GM12865 (cell line): Measurements from ENCODE around the gene KRTAP10-8.
"Not testable (repeated sequence)": the region's sequence is repeated elsewhere in the genome, so short reads cannot be mapped to it uniquely, and the experiment has no call there.

Source experiments
- DNase-seq: peaks from one replicate; pipeline ENCODE4 v3.0.0; 2010; ENCODE audit warnings: low read depth
- H3K4me3 ChIP-seq: 2 replicates; pipeline ENCODE4 v1.5.1; 2011; ENCODE audit warnings: mild to moderate bottlenecking, low read depth, low read length, control low read depth
- TF ChIP-seq, protein P1 (sequence below): IDR thresholded peaks from 2 replicates; pipeline ENCODE4 v1.5.1; 2011; ENCODE audit warnings: low read length, control low read depth, low read depth, inconsistent platforms; ENCODE audit not compliant: insufficient read depth; ENCODE audit errors: missing control alignments

KRTAP10-8 gene

DNA sequence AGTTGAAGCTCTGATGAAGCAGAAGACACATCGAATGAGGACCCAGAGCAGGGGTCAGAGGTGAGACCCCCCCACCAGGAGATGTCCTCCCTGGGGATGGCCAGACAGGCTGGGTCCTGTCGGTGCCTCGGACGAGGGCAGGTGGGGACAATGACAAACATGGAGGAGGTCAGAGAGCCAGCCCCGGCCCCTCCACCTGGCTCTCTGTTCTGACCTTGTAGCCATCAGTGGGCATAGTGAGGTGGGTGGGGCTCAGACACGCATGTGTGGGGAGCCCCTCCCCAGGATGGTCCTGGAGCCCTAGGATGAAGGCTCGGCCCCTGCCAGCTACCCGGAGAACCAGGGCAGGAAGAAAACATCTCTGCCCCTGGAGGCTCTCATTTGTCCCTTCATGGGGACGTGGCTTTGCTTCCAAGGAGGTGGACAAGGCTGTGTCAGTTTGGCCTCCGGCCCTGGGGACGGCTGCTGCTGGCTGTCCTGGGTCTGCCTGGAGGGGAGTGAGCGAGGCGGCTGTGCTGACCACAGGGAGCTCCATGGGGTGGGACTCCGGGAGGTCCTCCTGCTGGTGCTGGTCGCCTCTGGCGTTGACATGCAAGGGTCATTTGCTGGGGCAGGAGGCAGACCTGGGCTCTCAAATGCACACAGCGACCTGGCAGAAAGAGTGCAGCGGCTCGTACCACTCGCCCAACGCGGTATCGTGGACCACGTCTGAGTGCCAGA lies 22.1 kb upstream of the KRTAP10-8 start:
- no peak for DNase-seq
- H3K4me3 ChIP-seq: no peak overlapping the region
- TF ChIP-seq, protein P1, sequence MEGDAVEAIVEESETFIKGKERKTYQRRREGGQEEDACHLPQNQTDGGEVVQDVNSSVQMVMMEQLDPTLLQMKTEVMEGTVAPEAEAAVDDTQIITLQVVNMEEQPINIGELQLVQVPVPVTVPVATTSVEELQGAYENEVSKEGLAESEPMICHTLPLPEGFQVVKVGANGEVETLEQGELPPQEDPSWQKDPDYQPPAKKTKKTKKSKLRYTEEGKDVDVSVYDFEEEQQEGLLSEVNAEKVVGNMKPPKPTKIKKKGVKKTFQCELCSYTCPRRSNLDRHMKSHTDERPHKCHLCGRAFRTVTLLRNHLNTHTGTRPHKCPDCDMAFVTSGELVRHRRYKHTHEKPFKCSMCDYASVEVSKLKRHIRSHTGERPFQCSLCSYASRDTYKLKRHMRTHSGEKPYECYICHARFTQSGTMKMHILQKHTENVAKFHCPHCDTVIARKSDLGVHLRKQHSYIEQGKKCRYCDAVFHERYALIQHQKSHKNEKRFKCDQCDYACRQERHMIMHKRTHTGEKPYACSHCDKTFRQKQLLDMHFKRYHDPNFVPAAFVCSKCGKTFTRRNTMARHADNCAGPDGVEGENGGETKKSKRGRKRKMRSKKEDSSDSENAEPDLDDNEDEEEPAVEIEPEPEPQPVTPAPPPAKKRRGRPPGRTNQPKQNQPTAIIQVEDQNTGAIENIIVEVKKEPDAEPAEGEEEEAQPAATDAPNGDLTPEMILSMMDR: no peak

DNA sequence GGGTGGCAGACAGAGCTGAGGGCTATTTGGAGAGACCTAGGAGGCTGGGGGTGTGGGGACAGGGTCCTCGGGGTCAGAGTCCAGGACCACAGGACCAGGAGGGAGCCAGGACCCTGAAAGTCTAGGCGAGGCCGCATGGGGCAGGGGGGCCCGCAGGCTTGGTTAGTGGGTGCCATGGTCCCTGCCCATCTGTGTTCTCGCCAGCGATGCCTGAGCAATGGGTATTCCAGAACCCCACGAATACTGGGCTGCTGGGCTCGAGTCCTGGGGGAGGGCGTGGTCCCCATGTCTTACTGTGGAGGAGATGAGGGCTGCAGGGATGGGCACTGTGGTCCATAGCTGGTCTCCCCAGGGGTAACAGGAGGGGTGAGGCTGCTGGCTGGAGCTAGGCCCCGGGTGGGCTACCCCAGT lies 21.6 kb upstream of the KRTAP10-8 start:
- TF ChIP-seq, protein P1: no peak
- DNase-seq: no peak
- H3K4me3 ChIP-seq: no peak overlapping the region

DNA sequence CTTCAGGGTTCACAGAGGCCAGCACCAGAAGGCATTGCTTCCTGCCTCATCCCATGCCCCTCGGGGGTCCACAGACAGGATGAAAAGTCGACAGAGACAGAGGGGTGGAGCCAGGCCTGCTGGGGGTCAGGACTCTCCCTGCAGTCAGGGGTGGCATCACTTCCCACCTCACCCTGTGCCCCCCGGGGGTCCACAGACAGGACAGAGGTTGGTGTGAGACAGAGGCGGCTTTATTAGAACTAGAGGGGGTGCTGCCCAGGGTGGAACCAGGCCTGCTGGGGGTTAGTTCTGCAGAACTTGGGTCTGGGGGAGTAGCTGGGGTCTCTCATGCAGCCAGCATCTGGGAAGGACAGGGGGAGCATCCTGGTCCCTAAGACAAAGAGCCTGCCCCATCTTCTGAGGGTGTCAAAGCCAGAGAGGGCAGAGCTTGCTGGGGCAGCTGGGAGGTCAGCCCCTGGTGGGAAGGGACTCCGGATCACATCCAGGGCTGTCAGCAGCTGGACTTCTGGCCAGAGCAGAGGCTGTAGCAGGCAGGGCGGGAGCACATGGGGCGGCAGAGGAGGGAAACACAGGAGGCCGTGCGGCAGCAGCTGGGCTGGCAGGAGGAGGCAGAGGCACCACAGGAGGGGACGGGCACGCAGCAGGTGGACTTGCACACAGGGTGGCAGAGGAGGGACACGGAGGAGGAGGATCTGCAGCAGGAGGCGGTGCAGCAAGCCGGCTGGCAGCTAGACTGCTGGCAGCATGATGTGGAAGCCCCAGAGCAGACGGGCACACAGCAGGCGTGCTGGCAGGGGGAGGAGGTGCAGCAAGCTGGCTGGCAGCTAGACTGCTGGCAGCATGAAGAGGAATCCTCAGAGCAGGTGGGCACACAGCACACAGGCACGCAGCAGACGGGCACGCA lies 20.7 kb upstream of the KRTAP10-8 start:
- DNase-seq: not testable (repeated sequence)

DNA sequence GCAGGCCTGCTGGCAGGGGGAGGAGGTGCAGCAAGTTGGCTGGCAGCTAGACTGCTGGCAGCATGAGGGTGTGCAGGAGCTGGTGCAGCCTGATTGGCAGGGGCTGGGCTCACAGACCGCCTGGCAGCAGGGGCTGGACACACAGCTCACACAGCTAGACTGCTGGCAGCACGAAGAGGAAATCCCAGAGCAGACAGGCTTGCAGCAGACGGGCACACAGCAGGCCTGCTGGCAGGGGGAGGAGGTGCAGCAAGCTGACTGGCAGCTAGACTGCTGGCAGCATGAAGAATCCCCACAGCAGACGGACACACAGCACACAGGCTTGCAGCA lies 20.1 kb upstream of the KRTAP10-8 start:
- H3K4me3 ChIP-seq, DNase-seq: not testable (repeated sequence)

More for the DNA sequence above, 20.7 kb upstream of the KRTAP10-8 start:
- H3K4me3 ChIP-seq: not testable (repeated sequence)

DNA sequence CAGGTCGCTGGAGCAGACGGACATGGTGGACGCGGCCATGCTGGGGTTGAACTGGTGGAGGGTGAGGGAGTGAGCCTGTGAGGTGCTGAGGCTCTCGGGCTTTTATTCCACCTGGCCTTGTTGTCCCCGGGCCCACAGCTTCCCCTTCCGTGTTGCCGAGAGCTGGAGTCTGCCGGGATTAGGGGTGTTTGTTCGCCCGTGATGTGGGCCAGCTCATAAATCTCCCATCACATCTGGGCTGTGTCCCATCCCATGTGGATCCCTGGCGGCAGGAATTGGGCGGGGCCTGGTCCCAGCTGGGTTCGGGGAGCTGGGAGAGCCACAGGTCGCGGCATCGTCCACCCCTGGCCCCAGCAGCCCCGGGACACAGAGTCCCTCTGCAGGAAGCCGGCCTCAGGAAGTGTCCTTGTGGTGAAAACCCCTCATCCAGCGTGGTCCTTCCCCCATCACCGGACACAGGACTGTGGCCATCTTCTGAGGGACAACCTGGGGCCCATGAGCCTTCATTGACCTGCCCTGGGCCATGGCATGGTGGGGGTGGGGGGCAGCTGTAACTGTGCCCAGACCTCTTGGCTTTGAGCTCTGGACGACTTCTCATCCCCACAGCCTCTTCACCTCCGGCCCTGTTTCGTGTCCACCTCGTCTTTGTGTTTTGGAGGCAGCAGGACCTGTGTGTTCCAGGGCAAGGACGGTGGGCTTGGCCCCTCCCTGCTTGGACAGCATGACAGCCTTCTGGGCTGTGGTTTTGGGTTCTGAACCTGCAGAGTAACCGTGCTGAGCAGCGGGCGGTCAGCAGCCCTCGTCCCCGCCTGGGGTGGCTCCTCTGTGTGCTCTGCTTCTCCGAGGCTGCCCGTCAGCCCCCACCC lies 19.2 kb upstream of the KRTAP10-8 start, which contains the start of gene KRTAP10-6:
Gene KRTAP10-6 (minus strand): TSS at position 60 of the 866 bp plus-strand sequence. CDS start 21 bp downstream, at position 39.
- DNase-seq: no peak
- no peak within 1 kb of the TSS for H3K4me3 ChIP-seq

DNA sequence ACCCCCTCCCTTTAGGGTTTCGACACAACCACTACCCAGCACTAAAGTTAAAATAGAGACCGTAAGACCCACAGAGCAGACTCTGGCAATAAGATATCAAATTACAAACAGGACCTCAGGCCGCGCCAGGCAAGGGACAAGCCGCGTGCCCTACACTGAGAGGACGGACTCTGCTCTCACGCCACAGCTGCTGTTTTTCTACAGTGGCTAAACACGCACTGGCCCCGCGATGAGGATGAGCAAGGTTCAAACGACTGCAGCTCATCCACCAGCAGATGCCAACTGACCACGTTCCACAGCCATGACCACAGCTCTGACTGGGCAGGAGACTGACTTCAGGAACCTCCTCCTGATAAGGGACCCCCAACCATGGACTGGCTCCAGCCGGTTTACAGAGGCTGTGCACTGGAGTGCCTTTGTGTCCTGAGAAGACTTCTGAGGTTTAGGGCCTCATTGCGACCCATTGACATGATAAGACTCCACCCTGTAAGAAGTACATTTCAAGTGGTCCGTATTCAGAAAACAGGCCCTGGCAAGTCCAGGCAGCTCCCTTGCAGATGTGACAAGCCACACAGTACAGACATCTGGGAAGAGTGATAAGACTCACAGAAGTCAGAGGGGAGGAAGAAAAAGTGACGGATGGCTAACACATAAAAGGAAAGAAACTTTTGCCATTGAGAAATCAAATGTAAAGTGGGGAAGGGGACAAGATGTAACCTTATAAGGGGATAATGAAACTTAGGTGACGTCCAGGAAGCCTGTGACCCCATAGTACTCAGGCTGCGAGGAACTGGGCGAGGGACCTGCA lies 18.1 kb upstream of the KRTAP10-8 start:
- no peak overlapping the region for H3K4me3 ChIP-seq
- DNase-seq: no peak
- TF ChIP-seq, protein P1: no peak

More for the DNA sequence above, 19.2 kb upstream of the KRTAP10-8 start, which contains the start of gene KRTAP10-6:
- TF ChIP-seq, protein P1: no peak

DNA sequence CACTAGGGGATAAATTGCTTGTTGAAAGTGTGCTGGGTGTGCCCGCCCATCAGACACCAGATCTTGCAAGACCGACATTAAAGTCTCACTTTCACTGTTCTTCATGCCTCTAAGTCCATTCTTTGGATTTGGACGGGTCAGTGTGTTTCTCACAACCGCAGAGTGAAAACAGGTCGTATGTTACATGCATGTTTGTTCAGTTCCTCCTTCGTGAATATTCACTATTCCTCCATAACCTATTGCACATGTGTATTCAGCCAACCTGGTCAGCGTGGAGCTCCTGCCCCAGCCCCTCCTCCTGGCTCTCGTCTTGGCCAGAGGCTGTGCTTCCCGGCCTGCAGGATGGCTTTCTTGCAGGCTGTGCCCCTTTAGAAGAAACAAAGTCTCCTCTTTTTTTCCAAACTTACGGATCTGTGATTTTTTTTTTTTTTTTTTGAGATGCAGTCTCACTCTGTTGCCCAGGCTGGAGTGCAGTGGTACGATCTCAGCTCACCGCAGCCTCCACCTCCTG lies 17.4 kb upstream of the KRTAP10-8 start:
- TF ChIP-seq, protein P1: no peak
- no peak for DNase-seq
- H3K4me3 ChIP-seq: no peak overlapping the region
